ENCODE measurements around the gene SMIM44. TPM values are rescaled to one million over a fixed set of nuclear protein-coding genes. Genes with fewer than 3 reads are reported as not detected.

The SMIM44 gene
- total RNA-seq, 1 donor from 2014 or later: not detected

- Histone ChIP-seq H3K4me1 (no peaks in the 10 kb centered on the region), H3K27me3 (no peaks in the 10 kb centered on the region), H3K27ac (no peak overlapping the region), H3K9me3 (no peaks in the 10 kb centered on the region), H3K4me3 (no peak overlapping the region), H3K36me3 (peaks cover 23% of the 10 kb centered on the region)
- ATAC-seq: no peak
- no peak for DNase-seq
- intact Hi-C loops (cut with DNase I): no loop called here
- TF ChIP-seq CTCF (IDR thresholded peaks at IDR 0.05): no peak
Observed at GRCh38 chr19:3519126-3519525, 35.9 kb upstream of the SMIM44 start.

DNA sequence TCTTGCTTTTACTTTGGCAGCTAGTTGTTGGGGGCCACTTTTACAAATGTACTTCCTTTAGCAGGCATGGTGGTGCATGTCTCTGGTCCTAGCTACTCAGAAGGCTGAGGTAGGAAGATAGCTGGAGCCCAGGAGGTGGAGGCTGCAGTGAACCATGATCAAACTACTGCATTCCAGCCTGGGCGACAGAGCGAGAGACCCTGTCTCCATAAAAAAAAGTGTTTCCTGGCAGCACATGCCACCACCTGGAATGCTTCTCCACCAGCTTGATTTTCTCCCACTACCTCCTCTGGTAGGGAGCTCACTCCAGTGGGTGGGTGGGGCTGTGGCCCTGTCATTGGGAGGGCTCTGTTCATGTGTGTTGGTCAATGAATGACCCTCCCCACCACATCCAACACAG lies 35.4 kb upstream of the SMIM44 start:
- DNase-seq (no peak), ATAC-seq (no peak)
- Histone ChIP-seq H3K27me3 (no peaks in the 10 kb centered on the region), H3K27ac (no peak overlapping the region), H3K9me3 (no peaks in the 10 kb centered on the region), H3K4me3 (no peak overlapping the region), H3K4me1 (no peaks in the 10 kb centered on the region), H3K36me3 (peaks cover 19% of the 10 kb centered on the region)
- intact Hi-C loops (cut with DNase I): no loop called here
- TF ChIP-seq CTCF (IDR thresholded peaks at IDR 0.05): no peak

GRCh38 chr19:3518255-3518654 lies 35.0 kb upstream of the SMIM44 start:
- intact Hi-C loops (cut with DNase I): no loop called here
- Histone ChIP-seq H3K27ac (no peak overlapping the region), H3K36me3 (peaks cover 15% of the 10 kb centered on the region), H3K27me3 (no peaks in the 10 kb centered on the region), H3K4me3 (no peak overlapping the region), H3K9me3 (no peaks in the 10 kb centered on the region), H3K4me1 (no peaks in the 10 kb centered on the region)
- TF ChIP-seq CTCF (IDR thresholded peaks at IDR 0.05): no peak
- ATAC-seq: no peak
- DNase-seq: no peak

GRCh38 chr19:3517638-3518037 lies 34.4 kb upstream of the SMIM44 start:
- TF ChIP-seq CTCF (IDR thresholded peaks at IDR 0.05): no peak
- no peaks in the 10 kb centered on the region for H3K27me3 ChIP-seq
- ATAC-seq: no peak
- H3K4me3 ChIP-seq: no peak overlapping the region
- H3K27ac ChIP-seq: no peak overlapping the region
- H3K36me3 ChIP-seq: peaks cover 11% of the 10 kb centered on the region
- no peaks in the 10 kb centered on the region for H3K4me1 ChIP-seq
- no peaks in the 10 kb centered on the region for H3K9me3 ChIP-seq
- intact Hi-C loops (cut with DNase I): no loop called here
- no peak for DNase-seq

DNA sequence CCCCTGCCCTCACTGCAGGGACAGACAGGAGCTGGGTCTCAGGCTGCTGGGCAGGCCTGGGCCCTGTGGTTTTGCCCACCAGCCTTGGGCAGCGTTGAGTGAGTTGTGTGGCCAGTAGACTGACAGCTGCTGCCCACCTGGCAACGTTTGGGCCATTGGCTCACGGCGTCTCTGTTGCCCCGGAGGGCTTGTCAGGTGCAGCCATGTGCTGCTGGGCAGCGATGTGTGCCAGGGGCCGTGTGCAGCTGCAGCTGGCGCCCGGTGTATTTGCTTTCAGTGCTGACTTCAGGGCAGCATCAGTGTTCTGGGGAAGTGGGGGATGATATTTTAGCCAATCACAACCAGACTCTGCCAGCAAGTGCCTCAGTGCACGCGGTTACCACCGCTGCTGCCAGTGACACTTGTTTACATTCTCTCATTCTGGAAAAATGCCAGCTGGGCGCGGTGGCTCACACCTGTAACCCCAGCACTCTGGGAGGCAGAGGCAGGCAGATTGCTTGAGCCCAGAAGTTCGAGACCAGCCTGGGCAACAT lies 33.5 kb upstream of the SMIM44 start:
- no peak for TF ChIP-seq CTCF (IDR thresholded peaks at IDR 0.05)
- H3K4me3 ChIP-seq: no peak overlapping the region
- no peaks in the 10 kb centered on the region for H3K27me3 ChIP-seq
- DNase-seq (no peak), ATAC-seq (no peak)
- H3K36me3 ChIP-seq: peaks cover 11% of the 10 kb centered on the region
- no peak overlapping the region for H3K27ac ChIP-seq
- intact Hi-C loops (cut with DNase I): no loop called here
- H3K9me3 ChIP-seq: no peaks in the 10 kb centered on the region
- H3K4me1 ChIP-seq: no peaks in the 10 kb centered on the region

- no peak for TF ChIP-seq CTCF (IDR thresholded peaks at IDR 0.05)
- intact Hi-C loops (cut with DNase I): no loop called here
- no peak for DNase-seq
Observed at GRCh38 chr19:3515891-3516422, 32.7 kb upstream of the SMIM44 start.

More at GRCh38 chr19:3515891-3516422, 32.7 kb upstream of the SMIM44 start:
- ATAC-seq: no peak
- Histone ChIP-seq H3K27me3 (no peaks in the 10 kb centered on the region), H3K27ac (no peak overlapping the region), H3K4me1 (no peaks in the 10 kb centered on the region), H3K9me3 (no peaks in the 10 kb centered on the region), H3K4me3 (no peak overlapping the region), H3K36me3 (peaks cover 11% of the 10 kb centered on the region)
